ENCODE data around the gene PRAMEF2. TPM values are rescaled to one million over a fixed set of nuclear protein-coding genes. Genes with fewer than 3 reads are reported as not detected.
"Not testable (repeated sequence)": the region's sequence is repeated elsewhere in the genome, so short reads cannot be mapped to it uniquely, and the experiment has no call there.

PRAMEF2 gene
- total and polyA plus RNA-seq, 7 donors: not detected

- Histone ChIP-seq H3K9me3 (no peaks in the 10 kb centered on the region), H3K4me3 (no peak overlapping the region), H3K4me1 (no peaks in the 10 kb centered on the region), H3K27me3 (ENCODE audit: insufficient read depth in 3 of 3, low read length in 2 of 3) (no peaks in the 10 kb centered on the region), H3K36me3 (ENCODE audit: insufficient read depth in 1 of 2, low read depth in 1 of 2) (no peaks in the 10 kb centered on the region), H3K27ac (no peak overlapping the region)
- DNase-seq: no peak
- WGBS, 3 donors: 58 to 64% (median 62%) methylated on average over 4 of the region's 4 CpGs
- no peak for ATAC-seq
- intact Hi-C loops (cut with DNase I): no loop called here
- TF ChIP-seq CTCF (IDR thresholded peaks at IDR 0.05): no peak
Measured at GRCh38 chr1:12851779-12852178, 5.1 kb upstream of the PRAMEF2 start.

GRCh38 chr1:12863131-12863880, 6.4 kb downstream of the PRAMEF2 start:
- H3K4me1 ChIP-seq; intact Hi-C loops (cut with DNase I); H3K9me3 ChIP-seq; H3K4me3 ChIP-seq; H3K36me3 ChIP-seq (ENCODE audit: insufficient read depth in 1 of 2, low read depth in 1 of 2); ATAC-seq; H3K27me3 ChIP-seq (ENCODE audit: insufficient read depth in 3 of 3, low read length in 2 of 3); DNase-seq; H3K27ac ChIP-seq: not testable (repeated sequence)
- 81 to 91% (median 86%) methylated on average over 2 to 4 of the region's 7 CpGs for WGBS, 3 donors

- H3K27me3 ChIP-seq (ENCODE audit: insufficient read depth in 3 of 3, low read length in 2 of 3); intact Hi-C loops (cut with DNase I); H3K9me3 ChIP-seq; H3K36me3 ChIP-seq (ENCODE audit: insufficient read depth in 1 of 2, low read depth in 1 of 2); H3K27ac ChIP-seq; DNase-seq; ATAC-seq; H3K4me1 ChIP-seq; H3K4me3 ChIP-seq: not testable (repeated sequence)
- 81 to 100% (median 86%) methylated on average over 2 to 3 of the region's 4 CpGs for WGBS, 3 donors
Measured at GRCh38 chr1:12878453-12878852, 21.6 kb downstream of the PRAMEF2 start.

- H3K27me3 ChIP-seq (ENCODE audit: insufficient read depth in 3 of 3, low read length in 2 of 3); H3K9me3 ChIP-seq; H3K4me1 ChIP-seq; ATAC-seq; H3K4me3 ChIP-seq; H3K27ac ChIP-seq; H3K36me3 ChIP-seq (ENCODE audit: insufficient read depth in 1 of 2, low read depth in 1 of 2); intact Hi-C loops (cut with DNase I); DNase-seq: not testable (repeated sequence)
- WGBS, 3 donors: 49 to 76% (median 73%) methylated on average over 3 of the region's 3 CpGs
Measured at GRCh38 chr1:12886101-12886500, 29.2 kb downstream of the PRAMEF2 start, which contains the start of gene PRAMEF4. Gene PRAMEF4 (minus strand): TSS chr1:12886201. CDS start chr1:12883394, 2,807 bp downstream.

GRCh38 chr1:12898170-12898569, 41.3 kb downstream of the PRAMEF2 start, which contains the start of gene PRAMEF10:
Gene PRAMEF10 (minus strand): TSS chr1:12898270. CDS start chr1:12895847, 2,423 bp downstream.
- DNase-seq; H3K4me3 ChIP-seq; H3K36me3 ChIP-seq (ENCODE audit: insufficient read depth in 1 of 2, low read depth in 1 of 2); H3K27ac ChIP-seq; H3K9me3 ChIP-seq; H3K4me1 ChIP-seq; ATAC-seq; H3K27me3 ChIP-seq (ENCODE audit: insufficient read depth in 3 of 3, low read length in 2 of 3); intact Hi-C loops (cut with DNase I): not testable (repeated sequence)
- WGBS, 3 donors: 50 to 89% methylated on average over 1 of the region's 1 CpG; no CpG with 5 or more reads in 1 of the 3 donors

- intact Hi-C loops (cut with DNase I); H3K27me3 ChIP-seq (ENCODE audit: insufficient read depth in 3 of 3, low read length in 2 of 3); ATAC-seq; H3K9me3 ChIP-seq; DNase-seq; H3K4me1 ChIP-seq; H3K27ac ChIP-seq; H3K36me3 ChIP-seq (ENCODE audit: insufficient read depth in 1 of 2, low read depth in 1 of 2); H3K4me3 ChIP-seq: not testable (repeated sequence)
Measured at GRCh38 chr1:12899186-12899585, 42.3 kb downstream of the PRAMEF2 start.

GRCh38 chr1:12903793-12904572, 47.1 kb downstream of the PRAMEF2 start:
- H3K9me3 ChIP-seq; intact Hi-C loops (cut with DNase I); ATAC-seq; DNase-seq; H3K4me3 ChIP-seq; H3K27ac ChIP-seq; H3K4me1 ChIP-seq; H3K27me3 ChIP-seq (ENCODE audit: insufficient read depth in 3 of 3, low read length in 2 of 3); H3K36me3 ChIP-seq (ENCODE audit: insufficient read depth in 1 of 2, low read depth in 1 of 2): not testable (repeated sequence)
- WGBS, 3 donors: 42 to 80% (median 70%) methylated on average over 2 to 4 of the region's 5 CpGs

Other genes with a start within 250 kb of the PRAMEF2 start
- 10 to 100 TPM; 21.7 to 78.7 (median 54.9) TPM for gene DHRS3, start 238.9 kb upstream of the PRAMEF2 start, total RNA-seq
- 10 to 100 TPM; 27.2 to 65.1 (median 28.3) TPM for gene DHRS3, start 238.9 kb upstream of the PRAMEF2 start, polyA plus RNA-seq
- gene AADACL4, start 213.0 kb upstream of the PRAMEF2 start, total RNA-seq: not detected
- not detected for gene AADACL4, start 213.0 kb upstream of the PRAMEF2 start, polyA plus RNA-seq
- not detected for gene AADACL3, start 141.0 kb upstream of the PRAMEF2 start, total RNA-seq
- gene AADACL3, start 141.0 kb upstream of the PRAMEF2 start, polyA plus RNA-seq: not detected
- not detected for gene CFAP107, start 110.9 kb upstream of the PRAMEF2 start, total RNA-seq
- under 1 TPM in 1 of 3 donors, not detected in 2; 0.04 TPM for gene CFAP107, start 110.9 kb upstream of the PRAMEF2 start, polyA plus RNA-seq
- not detected for gene PRAMEF12, start 83.3 kb upstream of the PRAMEF2 start, total RNA-seq
- gene PRAMEF12, start 83.3 kb upstream of the PRAMEF2 start, polyA plus RNA-seq: not detected
- not detected for gene PRAMEF1, start 65.7 kb upstream of the PRAMEF2 start, total RNA-seq
- gene PRAMEF1, start 65.7 kb upstream of the PRAMEF2 start, polyA plus RNA-seq: not detected
- gene PRAMEF11, start 25.7 kb upstream of the PRAMEF2 start, total RNA-seq: not detected
- gene PRAMEF11, start 25.7 kb upstream of the PRAMEF2 start, polyA plus RNA-seq: not detected
- gene HNRNPCL1, start 8.4 kb upstream of the PRAMEF2 start, total RNA-seq: not detected
- not detected for gene HNRNPCL1, start 8.4 kb upstream of the PRAMEF2 start, polyA plus RNA-seq
- not detected for gene PRAMEF4, start 29.1 kb downstream of the PRAMEF2 start, total RNA-seq
- gene PRAMEF4, start 29.1 kb downstream of the PRAMEF2 start, polyA plus RNA-seq: not detected
- not detected for gene PRAMEF10, start 41.2 kb downstream of the PRAMEF2 start, total RNA-seq
- not detected for gene PRAMEF10, start 41.2 kb downstream of the PRAMEF2 start, polyA plus RNA-seq
- gene PRAMEF7, start 59.5 kb downstream of the PRAMEF2 start, total RNA-seq: not detected
- gene PRAMEF7, start 59.5 kb downstream of the PRAMEF2 start, polyA plus RNA-seq: not detected
- gene PRAMEF6, start 90.5 kb downstream of the PRAMEF2 start, total RNA-seq: not detected
- not detected for gene PRAMEF6, start 90.5 kb downstream of the PRAMEF2 start, polyA plus RNA-seq
- not detected for gene PRAMEF27, start 199.5 kb downstream of the PRAMEF2 start, total RNA-seq
- not detected for gene PRAMEF27, start 199.5 kb downstream of the PRAMEF2 start, polyA plus RNA-seq
- not detected for gene HNRNPCL3, start 203.7 kb downstream of the PRAMEF2 start, total RNA-seq
- gene HNRNPCL3, start 203.7 kb downstream of the PRAMEF2 start, polyA plus RNA-seq: not detected
- gene PRAMEF25, start 213.7 kb downstream of the PRAMEF2 start, total RNA-seq: not detected
- gene PRAMEF25, start 213.7 kb downstream of the PRAMEF2 start, polyA plus RNA-seq: not detected

Measured in psoas muscle (tissue), 8 donors.